Measurements from ENCODE around the gene FCRL5. TPM values are rescaled to one million over a fixed set of nuclear protein-coding genes. Genes with fewer than 3 reads are reported as not detected.

Gene FCRL5
- total RNA-seq (1 to 10 TPM in 1 of 6 donors, under 1 TPM in 3, not detected in 2; 0.05 to 1.4 (median 0.10) TPM), polyA plus RNA-seq (under 1 TPM in 1 of 2 donors, not detected in 1; 0.02 TPM)

DNA sequence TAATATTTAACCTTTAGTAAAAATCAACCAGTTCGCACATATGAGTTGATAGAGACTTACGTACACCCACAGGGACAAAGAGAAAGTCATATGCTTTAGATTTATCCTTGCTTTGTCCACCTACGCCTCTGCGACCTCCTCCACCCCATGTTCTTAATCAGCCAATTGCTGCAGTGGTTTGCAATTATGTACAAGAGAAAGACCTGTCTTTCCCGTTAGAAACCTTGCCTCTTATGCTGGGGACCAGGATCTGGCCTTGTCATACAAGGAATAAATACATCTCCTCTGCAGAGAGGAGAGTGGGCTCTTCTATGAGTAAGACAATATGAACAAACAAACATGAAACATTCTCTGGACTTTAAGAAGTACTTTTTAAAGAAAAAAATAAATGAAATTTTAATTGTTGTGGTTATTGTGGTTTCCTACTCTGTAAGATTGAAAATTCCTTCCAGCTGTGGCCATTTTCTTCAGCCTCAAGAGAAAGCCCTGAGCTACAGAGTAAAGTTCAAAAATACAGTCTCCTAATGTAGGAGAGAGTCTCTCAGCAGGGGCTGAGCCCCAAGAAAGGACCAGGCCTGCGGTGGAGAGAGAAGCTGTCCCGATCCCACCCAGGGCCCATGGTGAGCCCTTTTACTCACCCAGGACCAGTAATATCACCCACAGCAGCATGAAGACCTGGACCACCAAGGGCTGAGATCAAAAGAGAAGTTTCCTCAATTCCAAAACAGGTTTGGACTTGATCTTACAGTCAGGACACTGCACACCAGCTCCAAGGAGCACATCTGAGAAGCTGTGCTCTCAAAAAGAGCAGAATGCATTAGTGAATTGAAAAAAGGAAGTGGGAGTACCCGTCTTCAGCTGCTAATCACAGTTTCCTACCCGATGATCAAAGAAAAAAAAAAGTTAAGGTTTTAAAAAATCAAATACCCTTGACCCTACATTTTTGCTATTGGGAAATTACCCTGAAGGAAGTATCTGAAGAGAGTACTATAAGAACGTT lies at the start of gene FCRL5:
TSS of gene FCRL5 (minus strand) at position 822 of the 1,000 bp plus-strand sequence. CDS start at position 669, 153 bp downstream.
- DNase-seq = no peak
- no peak within 1 kb of the TSS for H3K4me3 ChIP-seq
- no peaks in the 10 kb centered on the region for H3K4me1 ChIP-seq
- 65 to 75% methylated on average over 10 of the region's 10 CpGs for WGBS, 2 donors
- no peak for ATAC-seq
- H3K27me3 ChIP-seq = peaks cover 0 to 4% (median 0%) of the 10 kb centered on the region in 4 donors
- H3K27ac ChIP-seq = no peak within 1 kb of the TSS
- no peaks in the 10 kb centered on the region for H3K36me3 ChIP-seq
- TF ChIP-seq, protein P1, sequence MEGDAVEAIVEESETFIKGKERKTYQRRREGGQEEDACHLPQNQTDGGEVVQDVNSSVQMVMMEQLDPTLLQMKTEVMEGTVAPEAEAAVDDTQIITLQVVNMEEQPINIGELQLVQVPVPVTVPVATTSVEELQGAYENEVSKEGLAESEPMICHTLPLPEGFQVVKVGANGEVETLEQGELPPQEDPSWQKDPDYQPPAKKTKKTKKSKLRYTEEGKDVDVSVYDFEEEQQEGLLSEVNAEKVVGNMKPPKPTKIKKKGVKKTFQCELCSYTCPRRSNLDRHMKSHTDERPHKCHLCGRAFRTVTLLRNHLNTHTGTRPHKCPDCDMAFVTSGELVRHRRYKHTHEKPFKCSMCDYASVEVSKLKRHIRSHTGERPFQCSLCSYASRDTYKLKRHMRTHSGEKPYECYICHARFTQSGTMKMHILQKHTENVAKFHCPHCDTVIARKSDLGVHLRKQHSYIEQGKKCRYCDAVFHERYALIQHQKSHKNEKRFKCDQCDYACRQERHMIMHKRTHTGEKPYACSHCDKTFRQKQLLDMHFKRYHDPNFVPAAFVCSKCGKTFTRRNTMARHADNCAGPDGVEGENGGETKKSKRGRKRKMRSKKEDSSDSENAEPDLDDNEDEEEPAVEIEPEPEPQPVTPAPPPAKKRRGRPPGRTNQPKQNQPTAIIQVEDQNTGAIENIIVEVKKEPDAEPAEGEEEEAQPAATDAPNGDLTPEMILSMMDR (IDR thresholded peaks at IDR 0.05) = no peak
- FAIRE-seq = no peak
- no peaks in the 10 kb centered on the region for H3K9me3 ChIP-seq
- intact Hi-C loops (cut with DNase I) = no loop called here

DNA sequence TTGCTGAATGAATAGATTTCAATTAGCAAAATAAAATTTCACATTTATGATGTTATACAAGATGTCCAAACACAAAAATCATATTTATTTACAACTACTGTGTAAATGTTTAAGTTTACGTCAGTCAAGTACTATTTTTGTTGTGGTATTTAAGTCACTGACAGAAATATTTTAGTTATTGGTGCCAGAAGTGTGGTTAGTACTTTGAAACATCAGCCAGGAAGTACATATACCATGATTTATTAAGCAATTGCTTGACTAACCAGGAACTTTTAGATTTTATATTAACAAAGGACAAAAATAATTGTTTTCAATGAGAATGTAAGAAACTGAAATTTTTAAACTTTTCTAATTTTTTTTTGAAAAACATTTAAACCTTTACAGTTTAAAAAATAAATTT lies 47.9 kb upstream of the FCRL5 start:
- ATAC-seq (no peak), DNase-seq (no peak), FAIRE-seq (no peak)
- no peaks in the 10 kb centered on the region for H3K36me3 ChIP-seq
- no peak overlapping the region for H3K27ac ChIP-seq
- intact Hi-C loops (cut with DNase I) = no loop called here
- H3K4me1 ChIP-seq = no peaks in the 10 kb centered on the region
- no peaks in the 10 kb centered on the region for H3K9me3 ChIP-seq
- TF ChIP-seq, protein P1 (IDR thresholded peaks at IDR 0.05) = no peak
- no peak overlapping the region for H3K4me3 ChIP-seq
- 27 to 30% methylated on average over 1 of the region's 1 CpG for WGBS, 2 donors
- no peaks in the 10 kb centered on the region for H3K27me3 ChIP-seq

DNA sequence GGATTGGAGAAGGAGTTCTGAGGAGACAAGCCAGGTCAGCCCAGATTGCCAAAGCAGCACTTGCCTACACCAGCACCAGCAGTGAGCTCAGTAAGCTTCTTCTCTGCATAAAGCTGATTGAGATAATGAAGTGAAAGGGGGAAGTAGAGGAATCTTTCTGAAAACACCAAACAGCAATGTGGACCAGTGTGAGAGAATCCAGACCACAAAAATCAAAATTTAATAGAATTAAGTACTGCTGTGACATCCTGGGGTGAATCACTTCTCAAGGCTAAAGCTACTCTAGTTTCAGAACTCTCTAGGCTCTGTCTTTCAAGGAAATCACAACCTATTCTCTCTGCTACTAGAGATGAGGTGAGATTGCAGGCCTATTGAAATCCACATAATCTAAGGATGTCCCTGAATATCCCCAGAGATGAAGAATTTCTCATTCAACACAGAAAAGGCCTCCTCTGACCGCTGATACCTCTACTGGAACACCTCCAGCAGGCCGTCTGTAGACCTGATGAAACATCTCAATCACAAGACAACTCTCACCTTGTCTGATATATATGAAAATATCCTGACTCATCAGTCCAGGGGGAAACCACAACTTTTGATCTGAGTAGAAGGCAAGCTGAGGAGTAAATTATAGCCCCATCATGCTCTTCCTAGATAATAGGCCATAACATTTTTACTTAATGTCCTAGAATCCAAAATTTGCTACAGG lies 45.8 kb upstream of the FCRL5 start, which contains the start of gene FCRL4:
TSS of gene FCRL4 (minus strand) at position 127 of the 709 bp plus-strand sequence. CDS start 141 bp downstream, outside the sequence.
- ATAC-seq = no peak
- H3K27me3 ChIP-seq = peaks cover 0 to 4% (median 0%) of the 10 kb centered on the region in 4 donors
- no peaks in the 10 kb centered on the region for H3K36me3 ChIP-seq
- WGBS, 2 donors = 68 to 77% methylated on average over 2 of the region's 2 CpGs
- FAIRE-seq = no peak
- no peaks in the 10 kb centered on the region for H3K4me1 ChIP-seq
- TF ChIP-seq, protein P1 (IDR thresholded peaks at IDR 0.05) = no peak
- no peaks in the 10 kb centered on the region for H3K9me3 ChIP-seq
- H3K4me3 ChIP-seq = no peak within 1 kb of the TSS
- intact Hi-C loops (cut with DNase I) = no loop called here
- H3K27ac ChIP-seq = no peak within 1 kb of the TSS
- DNase-seq = no peak

DNA sequence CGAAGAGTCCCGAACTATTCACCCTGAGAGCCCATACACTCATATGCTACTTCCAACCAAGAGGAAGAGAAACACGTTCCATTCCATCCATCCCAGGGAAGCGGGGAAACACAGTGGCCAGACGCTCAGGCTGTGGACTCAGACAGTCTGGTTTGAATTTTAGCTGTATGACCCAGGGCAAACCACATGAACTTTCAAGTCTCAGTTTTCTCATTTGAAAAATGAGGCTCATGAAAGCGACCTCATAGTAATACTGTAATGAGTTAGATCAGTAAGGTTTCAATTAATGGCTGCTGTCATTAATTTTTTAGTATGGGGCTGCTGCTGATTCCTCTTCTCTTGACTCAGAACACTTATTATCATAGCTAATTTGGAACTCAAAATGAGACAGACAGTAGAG lies 44.1 kb upstream of the FCRL5 start:
- 66 to 73% methylated on average over 6 of the region's 6 CpGs for WGBS, 2 donors
- TF ChIP-seq, protein P1 (IDR thresholded peaks at IDR 0.05) = no peak
- Histone ChIP-seq H3K9me3 (no peaks in the 10 kb centered on the region), H3K36me3 (no peaks in the 10 kb centered on the region), H3K27me3 (peaks cover 0 to 4% (median 0%) of the 10 kb centered on the region in 4 donors), H3K27ac (no peak overlapping the region), H3K4me1 (no peaks in the 10 kb centered on the region), H3K4me3 (no peak overlapping the region)
- ATAC-seq = no peak
- FAIRE-seq = no peak
- intact Hi-C loops (cut with DNase I) = no loop called here
- DNase-seq = no peak
